A549 (cell line): ENCODE results near the gene AHCTF1. TPM values are rescaled to one million over a fixed set of nuclear protein-coding genes. Genes with fewer than 3 reads are reported as not detected.

ENCODE experiments used
- polyA plus RNA-seq, 4 experiments: library from polyadenylated mRNA; depleted of rRNA in 3 of 4; stranded (reverse); fragments of >200 nt; fragmentation: RNase III in 1 of 4; extraction: RNeasy Plus Mini Kit Qiagen cat#74134 plus additional on column Dnase treatment in 1 of 4; gene quantifications; 2 replicates in 3 of 4; 3 replicates in 1 of 4; pipeline ENCODE4 v1.2.3, GENCODE V29; 2011 to 2017
- small RNA-seq, 6 experiments: library from RNA; depleted of rRNA; stranded (forward); fragments of <200 nt; gene quantifications; one replicate each; pipeline ENCODE3, GENCODE V24; 2012

AHCTF1 gene
- polyA plus RNA-seq, 2 of the 4 experiments (the other 2 are of a cell fraction), result 27.0 to 44.7 TPM

Small RNA genes lying within 50 kb of the gene (small RNA-seq; reads per million reads assigned to genes)
- gene AC113174.1, result 0 reads per million in 6 experiments
- 0 reads per million in 6 experiments for gene RF00402

Other genes with a start within 250 kb of the AHCTF1 start
- 45.2 and 59.8 TPM in 2 replicates for gene SCCPDH, start 207.5 kb downstream of the AHCTF1 start, polyA plus RNA-seq (2011; rRNA removed)
- gene SCCPDH, start 207.5 kb downstream of the AHCTF1 start, polyA plus RNA-seq (2017; fragmentation: RNase III; extraction: RNeasy Plus Mini Kit Qiagen cat#74134 plus additional on column Dnase treatment), result 49.3 to 50.0 TPM (median 49.3 TPM) in 3 replicates
- 1.7 and 2.6 TPM in 2 replicates for gene ZNF695, start 76.1 kb upstream of the AHCTF1 start, polyA plus RNA-seq (2011; rRNA removed)
- 2.5 to 3.3 TPM (median 2.7 TPM) in 3 replicates for gene ZNF695, start 76.1 kb upstream of the AHCTF1 start, polyA plus RNA-seq (2017; fragmentation: RNase III; extraction: RNeasy Plus Mini Kit Qiagen cat#74134 plus additional on column Dnase treatment)
- gene ZNF670, start 146.9 kb upstream of the AHCTF1 start, polyA plus RNA-seq (2011; rRNA removed), result 3.5 and 4.3 TPM in 2 replicates
- gene ZNF670, start 146.9 kb upstream of the AHCTF1 start, polyA plus RNA-seq (2017; fragmentation: RNase III; extraction: RNeasy Plus Mini Kit Qiagen cat#74134 plus additional on column Dnase treatment), result 2.9 to 3.3 TPM (median 3.0 TPM) in 3 replicates
- gene ZNF669, start 172.4 kb upstream of the AHCTF1 start, polyA plus RNA-seq (2011; rRNA removed), result 5.3 and 5.4 TPM in 2 replicates
- 3.6 to 3.7 TPM (median 3.6 TPM) in 3 replicates for gene ZNF669, start 172.4 kb upstream of the AHCTF1 start, polyA plus RNA-seq (2017; fragmentation: RNase III; extraction: RNeasy Plus Mini Kit Qiagen cat#74134 plus additional on column Dnase treatment)
- 6.4 and 6.5 TPM in 2 replicates for gene ZNF124, start 240.1 kb upstream of the AHCTF1 start, polyA plus RNA-seq (2011; rRNA removed)
- gene ZNF124, start 240.1 kb upstream of the AHCTF1 start, polyA plus RNA-seq (2017; fragmentation: RNase III; extraction: RNeasy Plus Mini Kit Qiagen cat#74134 plus additional on column Dnase treatment), result 4.4 to 5.5 TPM (median 5.3 TPM) in 3 replicates